Erythroblast (primary cell): ENCODE measurements around the gene PSMD5.

Experiments
- GATA1 ChIP-seq: IDR thresholded peaks from 2 replicates; pipeline ENCODE4 v1.6.1; 2011; ENCODE audit warnings: low read depth, mild to moderate bottlenecking, control low read depth, low read length, moderate library complexity
- POLR2A ChIP-seq: IDR thresholded peaks from 2 replicates; pipeline ENCODE4 v1.6.1; 2011; ENCODE audit warnings: mild to moderate bottlenecking, low read length

DNA sequence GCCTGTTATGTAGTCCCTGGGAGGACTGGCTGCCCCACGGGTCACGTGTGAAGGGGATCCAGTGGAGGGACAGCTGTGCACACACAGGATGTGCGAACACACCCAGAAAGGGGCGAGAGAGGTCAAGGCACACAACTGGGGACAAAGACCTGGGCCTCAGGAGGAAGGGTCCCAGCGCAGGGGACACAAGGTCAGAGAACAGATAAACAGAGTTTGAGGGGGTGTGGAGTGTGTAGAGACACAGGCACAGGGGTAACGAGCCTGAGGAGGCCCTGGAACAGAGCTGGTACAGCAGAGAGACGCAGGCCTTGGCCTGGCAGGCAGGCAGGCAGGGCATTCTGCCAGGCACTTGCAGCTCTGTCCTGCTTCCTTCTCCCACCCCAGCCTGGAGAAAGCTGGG lies 14.8 kb upstream of the PSMD5 start:
- no peak for TF ChIP-seq POLR2A
- TF ChIP-seq GATA1: no peak
